Superior temporal gyrus (tissue), 1 donor: Measurements from ENCODE around the gene HOXA2.

Experiments
- DNase-seq: peaks from one replicate; pipeline ENCODE4 v3.0.0-alpha.2; 2016; ENCODE audit errors: extremely low spot score

Gene HOXA2

DNA sequence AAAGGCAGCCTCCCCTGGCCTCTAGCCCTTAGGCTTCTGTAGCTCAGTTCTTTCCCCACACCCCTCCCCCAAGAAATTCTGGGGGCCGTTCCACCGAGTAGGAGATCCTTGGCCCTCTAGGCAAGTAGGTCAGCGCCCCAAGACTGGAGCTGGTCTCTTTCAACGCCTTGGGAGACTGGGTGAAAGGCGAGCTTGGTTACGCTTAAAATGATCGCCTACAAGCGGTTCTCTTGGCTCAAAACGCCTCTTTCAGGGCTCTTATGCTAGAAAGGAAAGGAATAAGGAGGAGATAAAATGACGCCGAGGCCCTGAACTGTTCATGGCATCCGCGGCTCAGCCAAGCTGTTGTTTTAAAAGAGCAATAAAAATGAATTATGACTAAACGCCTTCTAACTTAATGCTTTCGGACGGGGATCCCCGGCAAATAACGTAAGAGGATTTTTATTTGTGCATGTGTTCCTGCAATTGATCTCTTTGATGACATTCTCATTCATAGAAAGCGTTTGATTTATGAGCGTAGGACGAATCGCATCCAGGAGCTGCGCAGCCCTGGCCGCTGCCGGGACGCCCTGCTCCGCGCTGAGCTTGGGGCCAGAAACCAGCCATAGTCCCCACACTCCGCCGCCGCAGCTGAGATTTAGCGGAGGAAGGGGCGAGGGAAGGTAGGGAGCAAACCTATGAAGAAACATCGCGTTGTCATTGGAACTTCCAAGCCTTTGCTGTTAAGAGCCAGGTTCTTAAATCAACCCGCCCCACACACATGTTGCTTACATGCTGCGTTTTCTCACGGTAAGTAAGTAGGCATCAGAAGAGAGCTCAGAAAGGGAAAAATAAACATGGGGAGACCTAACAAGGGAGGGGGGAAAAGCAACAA is 3.7 kb downstream of the HOXA2 start:
- no peak for DNase-seq

GRCh38 chr7:27097686-27098577 is 4.6 kb downstream of the HOXA2 start:
- no peak for DNase-seq

- DNase-seq: no peak
These were observed 5.5 kb downstream of the HOXA2 start for GRCh38 chr7:27096768-27097514.

DNA sequence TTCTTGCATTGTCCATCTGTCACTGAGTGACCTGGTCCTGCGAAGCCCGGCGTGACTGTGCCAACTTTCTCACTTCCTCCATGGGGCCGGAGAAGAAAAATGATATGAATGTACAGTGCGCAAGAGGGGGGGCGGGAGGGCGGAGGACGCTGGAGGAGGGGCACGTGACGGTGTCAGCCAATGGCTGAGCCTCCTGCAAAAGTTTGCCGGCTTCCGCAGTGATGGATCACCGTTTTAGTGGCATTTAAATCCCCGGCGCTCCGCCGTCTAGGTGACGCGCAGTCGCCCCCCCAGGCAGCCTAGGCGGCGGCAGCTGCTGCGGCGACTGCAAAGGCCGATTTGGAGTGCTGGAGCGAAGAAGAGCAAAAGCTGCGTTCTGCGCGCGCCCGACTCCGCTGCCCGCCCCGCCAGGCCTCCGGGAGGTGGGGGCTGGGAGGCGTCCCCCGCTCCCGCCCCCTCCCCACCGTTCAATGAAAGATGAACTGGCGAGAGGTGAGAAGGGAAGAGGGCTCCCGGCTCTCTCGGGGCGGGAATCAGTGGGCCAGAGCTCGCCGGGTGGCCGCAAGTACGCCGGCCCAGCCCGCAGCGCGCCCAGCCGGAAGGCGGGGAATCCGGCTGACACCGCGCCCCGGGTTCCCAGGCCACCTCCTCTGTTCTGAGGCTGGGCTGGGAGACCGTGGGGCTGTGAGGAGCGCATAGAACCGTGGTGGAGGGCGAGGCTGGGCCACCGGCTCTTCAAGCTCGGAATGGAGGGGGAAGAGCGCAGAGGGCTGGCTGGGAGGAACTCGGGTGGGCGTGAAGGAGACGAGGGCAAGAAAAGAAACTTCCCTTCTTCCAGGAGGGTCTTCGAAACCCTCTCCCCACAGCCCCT is 6.4 kb downstream of the HOXA2 start, which contains the start of gene HOXA1:
HOXA1 (minus strand) TSS at position 104 of the 871 bp plus-strand sequence; CDS start at position 16, 88 bp downstream.
- no peak for DNase-seq

DNA sequence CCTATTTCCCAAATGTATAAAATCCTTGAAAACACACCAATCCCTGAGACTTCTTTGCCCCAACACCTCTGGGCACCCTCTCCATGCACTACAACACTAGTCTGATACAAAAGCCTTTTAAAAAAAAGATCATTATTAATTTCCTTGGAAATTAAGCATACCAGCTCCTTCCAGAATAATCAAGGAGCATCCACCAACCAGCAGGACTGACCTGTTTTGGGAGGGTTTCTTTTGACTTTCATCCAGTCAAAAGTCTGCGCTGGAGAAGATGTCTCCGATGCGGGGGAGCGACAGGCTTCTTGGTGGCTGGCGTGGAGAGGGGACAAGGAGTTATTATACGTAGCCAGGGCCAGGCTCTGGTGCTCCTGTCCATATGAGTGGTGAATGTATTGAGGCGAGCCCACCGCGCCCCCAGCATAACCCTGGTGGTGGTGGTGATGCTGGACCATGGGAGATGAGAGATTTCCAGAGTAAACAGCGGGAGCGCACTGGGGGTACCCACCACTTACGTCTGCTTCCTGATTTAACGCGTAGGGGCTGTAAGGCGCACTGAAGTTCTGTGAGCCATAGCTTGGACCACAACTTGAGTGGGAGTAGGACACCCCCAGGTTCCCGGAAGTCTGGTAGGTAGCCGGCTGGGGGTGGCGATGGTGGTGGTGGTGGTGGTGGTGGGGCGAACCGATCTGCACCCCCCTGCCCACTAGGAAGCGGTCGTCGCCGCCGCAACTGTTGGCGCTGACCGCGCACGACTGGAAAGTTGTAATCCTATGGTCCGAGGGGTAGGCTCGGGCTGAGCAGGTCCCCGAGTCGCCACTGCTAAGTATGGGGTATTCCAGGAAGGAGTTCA is 7.2 kb downstream of the HOXA2 start:
- no peak for DNase-seq

DNA sequence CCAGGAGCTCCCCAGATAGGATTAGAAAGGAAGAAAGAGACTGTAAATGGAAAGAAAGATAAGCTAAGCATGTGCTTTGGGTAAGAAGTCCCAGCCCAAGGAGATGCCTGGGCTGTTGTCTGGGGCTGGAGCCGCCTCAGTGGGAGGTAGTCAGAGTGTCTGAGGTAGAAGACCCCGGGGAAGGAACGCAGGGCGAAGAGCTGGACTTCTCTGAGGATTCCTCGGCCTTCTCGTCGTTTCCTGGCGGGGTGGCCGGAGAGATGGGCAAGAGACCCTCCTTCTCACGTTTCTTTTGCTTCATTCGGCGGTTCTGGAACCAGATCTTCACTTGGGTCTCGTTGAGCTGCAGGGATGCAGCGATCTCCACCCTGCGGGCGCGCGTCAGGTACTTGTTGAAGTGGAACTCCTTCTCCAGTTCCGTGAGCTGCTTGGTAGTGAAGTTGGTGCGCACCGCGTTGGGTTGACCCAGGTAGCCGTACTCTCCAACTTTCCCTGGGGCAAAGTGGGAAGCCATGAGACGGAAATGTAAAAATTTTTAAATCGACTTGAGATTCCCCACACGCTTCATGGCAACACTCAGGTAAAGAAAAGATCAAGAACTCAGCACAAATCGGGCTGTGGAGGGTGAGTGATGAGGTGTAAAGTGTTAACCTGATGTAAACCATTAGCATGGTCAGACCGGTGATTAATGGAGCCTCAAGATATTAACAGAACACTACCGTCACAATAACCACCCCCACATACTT is 8.0 kb downstream of the HOXA2 start:
- DNase-seq: no peak

- DNase-seq: no peak
These were observed 9.1 kb downstream of the HOXA2 start for GRCh38 chr7:27093184-27093895.

- no peak for DNase-seq
These were observed 9.7 kb downstream of the HOXA2 start for GRCh38 chr7:27092819-27093110.

- no peak for DNase-seq
These were observed 10.3 kb downstream of the HOXA2 start for GRCh38 chr7:27091941-27092818.

DNA sequence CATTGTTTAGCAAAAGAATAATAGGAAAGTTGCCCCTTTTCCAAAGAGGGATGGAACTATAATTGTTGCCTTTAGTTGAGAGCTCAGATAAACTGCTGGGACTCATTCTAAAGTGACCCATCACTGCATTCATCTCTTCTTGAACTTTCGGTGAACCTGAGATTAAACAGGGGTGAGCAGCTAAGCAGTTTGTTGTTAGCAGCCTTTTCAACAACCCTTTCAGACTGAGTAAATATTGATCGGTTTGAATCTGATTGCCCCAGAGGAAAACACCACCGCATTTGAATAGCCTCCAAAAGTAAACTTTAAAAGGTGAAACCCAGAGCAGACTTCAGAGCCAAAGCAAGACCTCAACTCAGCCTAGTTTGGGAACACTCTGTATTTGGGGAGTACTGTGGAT is 11.4 kb downstream of the HOXA2 start:
- DNase-seq: no peak

DNA sequence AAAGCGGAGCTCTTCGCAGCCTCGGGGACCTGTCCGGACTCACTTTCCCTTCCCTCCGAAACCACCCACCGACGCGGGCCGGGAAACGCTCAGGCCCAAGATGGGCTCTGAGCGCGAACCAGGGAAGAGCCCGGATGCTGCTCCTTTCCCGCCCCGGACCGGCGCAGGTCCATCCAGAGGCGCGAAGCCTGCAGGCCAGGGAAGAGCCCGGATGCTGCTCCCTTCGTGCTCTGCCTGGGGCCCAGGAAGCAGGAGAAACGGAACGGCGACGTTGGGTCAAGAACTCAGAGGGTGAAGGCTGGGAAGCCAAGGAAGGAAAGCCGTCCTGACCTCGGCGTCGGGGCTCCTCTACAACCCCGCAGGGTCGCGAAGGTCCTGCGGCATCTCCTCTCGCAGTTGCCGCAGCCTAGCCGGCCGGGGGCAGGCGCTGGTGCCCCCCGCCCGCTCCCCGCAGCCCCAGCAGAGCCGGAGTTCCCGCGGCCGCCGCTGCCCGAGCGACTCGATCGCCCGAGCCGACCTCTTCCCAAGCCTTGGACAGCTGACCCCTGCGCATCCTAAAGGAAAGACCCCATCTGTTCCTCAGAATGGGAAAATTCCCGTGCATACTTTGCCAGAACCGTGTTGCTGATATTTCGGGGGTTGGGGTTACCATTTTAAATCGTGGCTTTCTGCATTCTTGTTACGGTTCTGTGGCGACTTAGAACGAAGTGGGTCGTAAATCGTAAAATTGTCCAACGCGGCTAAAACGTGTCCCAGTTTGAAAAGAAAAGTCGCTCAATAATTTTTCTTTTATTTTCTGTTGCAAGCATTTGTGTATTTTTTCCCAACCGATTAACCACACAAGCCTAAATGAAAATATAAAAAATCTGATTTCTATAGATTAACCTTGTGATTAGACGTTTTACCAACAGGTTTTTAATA is 14.2 kb downstream of the HOXA2 start:
- DNase-seq: no peak

DNA sequence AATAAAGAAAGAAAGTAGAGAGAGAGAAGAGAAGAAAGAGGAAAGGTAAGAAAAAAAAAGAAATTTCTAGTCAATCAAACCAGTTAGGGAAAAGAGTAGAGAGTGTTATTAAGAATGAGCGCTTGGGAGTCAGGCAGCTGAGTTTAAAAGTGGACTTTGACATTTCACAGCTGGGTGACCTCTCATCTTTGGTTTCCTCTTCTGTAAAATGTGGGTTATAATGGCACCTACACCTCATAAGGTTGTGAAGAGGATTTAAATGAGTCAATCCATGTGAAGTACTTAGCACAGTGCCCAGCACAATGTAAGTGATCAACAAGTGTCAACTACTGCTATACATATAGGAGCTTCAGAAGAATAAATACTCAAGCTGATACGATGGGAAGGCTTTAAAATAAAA is 18.8 kb downstream of the HOXA2 start:
- no peak for DNase-seq

DNA sequence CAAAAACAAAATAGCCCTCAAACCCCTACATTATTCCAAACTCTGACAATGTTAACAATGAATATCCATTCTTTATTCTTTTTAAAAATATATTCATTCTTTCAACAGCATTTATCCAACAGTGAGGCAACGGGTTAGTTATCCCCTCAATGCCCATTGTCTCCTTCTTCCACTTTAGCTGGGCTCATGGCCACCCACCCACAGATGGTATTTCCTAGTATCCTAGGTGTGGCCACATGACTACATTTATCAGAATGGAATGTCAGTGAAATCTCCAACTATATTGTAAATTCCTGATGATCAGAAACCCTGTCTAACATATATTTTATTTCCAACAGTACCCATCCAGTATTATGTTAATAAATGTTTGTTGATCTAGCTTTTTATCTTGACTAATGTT is 20.3 kb downstream of the HOXA2 start:
- DNase-seq: no peak

- no peak for DNase-seq
These were observed 21.5 kb downstream of the HOXA2 start for GRCh38 chr7:27080844-27081436.

GRCh38 chr7:27079234-27079975 is 23.1 kb downstream of the HOXA2 start:
- DNase-seq: no peak
